ENCODE measurements around the gene PTS. TPM values are rescaled to one million over a fixed set of nuclear protein-coding genes. Genes with fewer than 3 reads are reported as not detected.
A peak's percentile ranks its signal among the peaks of the same experiment; 100 is the strongest.

Gene PTS
- total RNA-seq, 8 experiments from 2014 or later = 35.8 to 82.5 (median 46.3) TPM

DNA sequence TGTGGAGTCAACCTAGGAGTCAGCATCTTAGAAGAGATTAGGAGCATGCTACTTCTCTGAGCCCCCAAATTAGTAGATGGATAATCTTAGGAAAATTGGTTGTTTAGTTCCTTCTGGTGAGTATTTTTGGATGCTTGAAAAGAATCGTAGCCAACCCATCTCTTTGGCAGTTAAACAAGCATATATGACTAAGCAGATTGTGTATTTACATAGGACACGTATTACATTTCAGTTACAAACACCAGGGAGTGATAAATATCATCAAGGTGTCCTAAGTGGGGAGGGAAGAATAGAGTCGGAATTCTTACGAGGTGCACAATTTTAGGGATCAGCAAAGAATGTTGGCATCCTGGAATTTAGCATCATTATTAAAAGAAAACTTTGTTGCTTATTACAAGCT, 21.0 kb downstream of the PTS start:
- in situ Hi-C loops (cut with MboI; ENCODE audit: low pct_unique_long_range_greater_than_20kb in 2 of 9, low sequenced_read_pairs in 9 of 9, unreplicated experiment in 9 of 9) = no loop called here
- peak in 2 of 8 experiments; percentile 23 to 43 for ATAC-seq (replicated peaks in 6 of 8)
- 28 to 89% (median 73%) methylated on average over 2 to 4 of the region's 4 CpGs; no CpG with 5 or more reads in 1 of the 10 experiments for WGBS, 10 experiments
- Histone ChIP-seq H3K27ac (no peak overlapping the region), H3K4me3 (no peak overlapping the region), H3K4me1 (replicated peaks in 1 of 2) (no peaks in the 10 kb centered on the region)

DNA sequence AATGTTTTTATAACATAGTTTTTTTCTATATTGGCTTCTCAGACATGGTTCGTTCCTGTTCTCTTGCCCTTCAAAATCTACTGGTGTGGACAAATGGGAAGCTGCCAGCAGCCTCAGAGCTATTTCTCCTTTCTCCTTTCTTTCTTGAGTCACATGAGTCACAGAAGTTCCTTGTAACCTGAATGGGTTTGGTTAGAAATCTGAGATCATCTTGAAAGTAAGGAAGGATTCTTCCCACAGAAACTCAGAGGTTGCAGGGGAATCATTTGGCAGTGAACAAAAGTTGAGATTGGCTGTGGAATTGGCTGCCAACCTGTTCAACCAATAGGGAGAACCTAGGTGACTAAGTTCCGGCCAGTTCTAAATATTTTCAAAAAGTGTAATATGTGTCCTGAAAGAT, 22.0 kb downstream of the PTS start:
- no peaks in the 10 kb centered on the region for H3K4me1 ChIP-seq (replicated peaks in 1 of 2)
- no peak for ATAC-seq (replicated peaks in 6 of 8)
- in situ Hi-C loops (cut with MboI; ENCODE audit: low pct_unique_long_range_greater_than_20kb in 2 of 9, low sequenced_read_pairs in 9 of 9, unreplicated experiment in 9 of 9) = no loop called here
- H3K27ac ChIP-seq = no peak overlapping the region
- WGBS, 10 experiments = 73 to 100% (median 88%) methylated on average over 1 to 2 of the region's 2 CpGs; no CpG with 5 or more reads in 2 of the 10 experiments
- no peak overlapping the region for H3K4me3 ChIP-seq

DNA sequence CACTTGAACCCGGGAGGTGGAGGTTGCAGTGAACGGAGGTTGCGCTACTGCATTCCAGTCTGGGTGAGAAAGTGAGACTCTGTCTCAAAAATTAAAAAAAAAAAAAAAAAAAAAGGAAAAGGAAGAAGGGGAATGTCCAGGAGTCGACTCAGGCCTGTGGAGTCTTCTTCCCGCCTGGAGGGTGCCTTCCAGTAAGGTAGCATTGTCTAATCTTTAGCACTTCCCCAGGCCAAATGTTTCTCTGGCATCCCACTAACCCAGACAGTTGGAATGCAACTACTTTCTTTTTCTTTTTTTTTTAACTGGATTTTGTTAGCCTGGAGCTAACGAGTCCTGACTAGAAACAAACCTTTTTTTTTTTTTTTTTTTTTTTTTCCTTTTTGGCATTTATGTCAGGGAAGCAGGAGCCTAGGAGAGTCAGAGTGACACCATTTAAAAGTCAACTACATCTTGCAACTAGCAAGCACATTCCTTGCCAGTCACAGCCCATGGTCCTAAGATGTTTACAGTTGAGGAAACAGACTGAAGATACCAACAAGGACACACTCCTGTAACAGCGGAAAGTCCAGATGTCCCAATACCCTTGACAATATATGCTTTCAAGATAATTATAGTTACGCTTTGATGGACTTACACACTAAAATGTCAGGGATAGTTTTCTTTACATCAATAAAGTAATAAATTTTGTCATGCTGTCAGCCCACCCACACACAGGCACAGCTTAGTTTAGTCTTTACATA, 23.8 kb downstream of the PTS start:
- Histone ChIP-seq H3K4me3 (no peak overlapping the region), H3K27ac (no peak overlapping the region), H3K4me1 (replicated peaks in 1 of 2) (peaks cover 1 to 4% of the 10 kb centered on the region in 2 donors)
- ATAC-seq (replicated peaks in 6 of 8) = no peak
- WGBS, 10 experiments = 71 to 100% (median 79%) methylated on average over 1 to 8 of the region's 8 CpGs
- in situ Hi-C loops (cut with MboI; ENCODE audit: low pct_unique_long_range_greater_than_20kb in 2 of 9, low sequenced_read_pairs in 9 of 9, unreplicated experiment in 9 of 9) = loop anchor here in 1 of 9 experiments (25.0 kb wide), 1 partner anchor 163 kb away; the partner anchor contains the start of genes SDHD and TIMM8B

DNA sequence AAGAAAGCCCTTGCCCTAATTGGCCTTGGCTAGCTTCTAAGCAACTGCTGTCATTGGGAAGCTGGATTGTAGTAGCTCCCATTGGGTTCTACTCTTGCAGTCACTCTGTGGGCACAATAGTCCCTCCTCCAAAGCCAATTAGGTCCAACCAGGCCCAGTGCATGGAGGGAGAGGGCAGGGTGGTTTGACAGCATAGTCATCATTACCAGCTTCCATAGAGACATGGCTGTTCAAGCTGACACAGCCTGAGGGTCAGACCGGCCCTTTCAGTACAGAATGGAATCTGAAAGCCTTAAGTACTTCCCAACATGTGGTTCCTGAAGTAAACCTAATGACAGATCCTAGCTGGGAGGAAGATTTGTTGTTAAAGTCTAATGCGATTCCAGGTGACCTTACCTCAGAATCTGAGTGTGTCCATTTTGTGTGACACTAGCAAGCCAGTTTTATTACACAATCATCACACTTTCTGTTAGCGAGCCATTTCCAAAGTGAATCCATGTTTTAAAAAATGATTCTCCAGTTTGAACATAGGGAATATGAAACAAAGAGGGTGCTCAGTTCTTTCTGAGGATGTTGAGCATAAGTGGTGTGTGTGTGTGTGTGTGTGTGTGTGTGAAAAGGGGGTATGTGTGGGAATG, 27.5 kb downstream of the PTS start:
- ATAC-seq (replicated peaks in 6 of 8) = no peak
- no peak overlapping the region for H3K4me3 ChIP-seq
- in situ Hi-C loops (cut with MboI; ENCODE audit: low pct_unique_long_range_greater_than_20kb in 2 of 9, low sequenced_read_pairs in 9 of 9, unreplicated experiment in 9 of 9) = loop anchor here in 1 of 9 experiments (25.0 kb wide), 1 partner anchor 166 kb away; the partner anchor contains the start of genes SDHD and TIMM8B

DNA sequence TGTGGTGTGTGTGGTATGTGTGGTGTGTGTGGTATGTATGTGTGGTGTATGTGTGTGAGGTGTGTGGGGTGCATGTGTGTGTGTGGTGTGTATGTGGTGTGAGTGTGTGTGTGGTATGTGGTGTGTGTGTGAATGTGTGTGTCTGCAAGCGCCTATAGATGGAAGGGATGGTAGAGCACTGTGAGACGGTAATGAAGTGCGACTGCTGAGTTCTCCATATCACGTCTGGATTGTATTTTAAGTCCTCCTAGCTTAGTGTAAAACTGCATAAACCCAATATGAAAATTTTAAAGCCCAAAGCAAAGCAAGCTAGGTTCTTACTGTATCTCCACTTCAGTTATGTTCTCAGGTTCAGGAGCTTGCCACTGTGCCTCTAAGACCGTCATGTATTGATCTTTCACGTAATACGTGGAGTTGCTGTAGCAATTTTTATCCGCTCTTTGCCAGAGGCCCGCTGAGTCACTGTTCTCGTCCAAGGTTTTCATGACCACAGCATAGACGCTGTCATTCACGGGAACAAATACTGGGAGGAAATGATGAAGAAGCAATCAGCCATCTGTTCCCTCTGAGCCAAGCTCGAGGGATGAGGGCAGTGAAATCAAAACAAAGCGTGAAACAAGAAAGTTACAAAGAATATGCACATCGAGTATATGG, 29.0 kb downstream of the PTS start:
- no peak overlapping the region for H3K4me3 ChIP-seq
- 24 to 70% (median 52%) methylated on average over 3 to 15 of the region's 15 CpGs for WGBS, 10 experiments

More for the DNA sequence above, 27.5 kb downstream of the PTS start:
- H3K4me1 ChIP-seq (replicated peaks in 1 of 2) = peaks cover 12 to 13% of the 10 kb centered on the region in 2 donors
- no peak overlapping the region for H3K27ac ChIP-seq
- WGBS, 10 experiments = 83 to 100% (median 100%) methylated on average over 1 to 3 of the region's 3 CpGs; no CpG with 5 or more reads in 2 of the 10 experiments

DNA sequence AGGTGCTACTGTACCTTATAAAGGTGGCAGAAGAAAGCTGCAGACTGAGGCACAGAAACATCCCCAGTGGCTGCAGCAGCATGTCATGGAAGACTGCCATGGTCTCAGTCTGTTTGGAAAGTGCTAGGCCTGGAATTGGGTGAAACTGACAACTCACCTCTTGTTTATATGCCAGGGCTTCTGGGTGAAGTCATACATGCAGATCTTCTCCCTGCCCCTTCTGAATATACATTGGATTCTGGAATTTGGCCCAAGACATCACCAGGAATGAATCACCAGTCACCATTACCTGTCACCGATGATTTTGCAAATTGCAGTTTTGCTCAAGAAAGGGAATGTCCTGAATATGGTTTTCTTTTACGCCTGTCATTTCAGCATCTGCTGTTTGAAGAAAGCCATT, 34.3 kb downstream of the PTS start, which contains the start of gene PLET1:
Gene PLET1 (minus strand): TSS at position 371 of the 400 bp plus-strand sequence. CDS start 271 bp downstream, at position 100.
- Histone ChIP-seq H3K4me1 (replicated peaks in 1 of 2) (peaks cover 5 to 6% of the 10 kb centered on the region in 2 donors), H3K27ac (no peak within 1 kb of the TSS), H3K4me3 (no peak within 1 kb of the TSS)
- peak in 3 of 8 experiments; percentile 31 to 94 (median 81) for ATAC-seq (replicated peaks in 6 of 8)
- in situ Hi-C loops (cut with MboI; ENCODE audit: low pct_unique_long_range_greater_than_20kb in 2 of 9, low sequenced_read_pairs in 9 of 9, unreplicated experiment in 9 of 9) = loop anchor here in 1 of 9 experiments (25.0 kb wide), 1 partner anchor 173 kb away; the partner anchor contains the start of genes SDHD and TIMM8B
- 30 to 100% (median 88%) methylated on average over 1 to 2 of the region's 2 CpGs; no CpG with 5 or more reads in 4 of the 10 experiments for WGBS, 10 experiments

More for the DNA sequence above, 29.0 kb downstream of the PTS start:
- H3K27ac ChIP-seq = peak overlapping the region in 1 of 2 donors; percentile 30
- ATAC-seq (replicated peaks in 6 of 8) = peak in 7 of 8 experiments; percentile 43 to 97 (median 90)
- in situ Hi-C loops (cut with MboI; ENCODE audit: low pct_unique_long_range_greater_than_20kb in 2 of 9, low sequenced_read_pairs in 9 of 9, unreplicated experiment in 9 of 9) = loop anchor here in 1 of 9 experiments (25.0 kb wide), 1 partner anchor 168 kb away; the partner anchor contains the start of genes SDHD and TIMM8B
- H3K4me1 ChIP-seq (replicated peaks in 1 of 2) = peaks cover 12 to 13% of the 10 kb centered on the region in 2 donors

DNA sequence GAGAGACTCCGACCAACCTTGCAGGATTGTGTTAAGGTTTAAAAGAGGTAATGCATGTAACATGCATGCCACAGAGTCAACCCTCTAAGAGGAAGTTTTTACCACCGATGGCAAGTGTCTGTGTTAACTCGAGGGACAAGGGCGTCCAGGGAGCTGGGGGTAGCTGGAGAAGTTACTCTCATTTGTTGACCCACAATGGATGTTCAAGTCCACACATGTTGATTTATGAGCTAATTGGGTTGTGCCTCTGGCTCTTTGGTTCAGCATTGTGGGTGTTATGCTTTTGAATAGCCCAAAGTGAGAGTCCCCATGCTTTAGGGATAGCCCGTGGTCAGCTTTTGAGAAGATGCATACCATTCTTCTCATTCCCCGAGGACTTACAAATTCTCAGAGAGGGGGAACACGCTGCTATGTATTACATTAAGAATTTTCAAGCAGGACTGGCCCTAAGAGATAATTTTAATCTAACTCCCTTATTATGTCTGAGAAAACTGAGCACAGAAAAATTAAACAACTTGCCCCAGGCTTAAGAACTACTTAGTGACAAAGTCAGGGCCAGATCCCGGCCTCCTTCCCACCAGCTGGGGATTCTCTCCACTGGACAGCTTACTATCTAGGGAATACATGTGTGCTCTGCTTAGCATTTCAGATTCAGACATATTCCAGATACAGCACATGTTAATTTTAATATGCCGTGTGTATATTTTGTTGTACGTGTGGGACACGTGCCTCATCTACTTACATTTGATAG, 39.6 kb downstream of the PTS start:
- H3K4me1 ChIP-seq (replicated peaks in 1 of 2) = no peaks in the 10 kb centered on the region
- WGBS, 10 experiments = 15 to 100% (median 67%) methylated on average over 1 to 8 of the region's 11 CpGs; no CpG with 5 or more reads in 1 of the 10 experiments
- in situ Hi-C loops (cut with MboI; ENCODE audit: low pct_unique_long_range_greater_than_20kb in 2 of 9, low sequenced_read_pairs in 9 of 9, unreplicated experiment in 9 of 9) = loop anchor here in 1 of 9 experiments (25.0 kb wide), 1 partner anchor 179 kb away; the partner anchor contains the start of genes SDHD and TIMM8B
- ATAC-seq (replicated peaks in 6 of 8) = peak in 1 of 8 experiments; percentile 54
- no peak overlapping the region for H3K4me3 ChIP-seq
- H3K27ac ChIP-seq = no peak overlapping the region

DNA sequence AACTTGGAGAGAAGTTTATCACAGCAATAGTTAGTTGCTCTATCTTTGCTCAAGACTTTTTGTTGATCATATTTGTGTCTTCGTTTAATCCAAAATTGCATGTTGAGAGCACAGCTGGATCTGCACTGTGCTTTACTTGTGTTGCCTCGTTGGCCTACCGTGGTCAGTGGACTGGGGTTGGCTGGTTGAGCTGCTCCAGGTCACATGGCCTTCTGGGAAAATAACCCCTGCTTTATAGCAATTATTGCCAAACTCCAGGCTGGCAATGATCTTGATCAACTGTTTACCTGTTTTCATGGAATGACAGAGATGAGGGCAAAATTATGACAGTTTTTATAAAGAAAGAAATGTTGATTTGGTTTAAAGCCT, 40.2 kb downstream of the PTS start:
- in situ Hi-C loops (cut with MboI; ENCODE audit: low pct_unique_long_range_greater_than_20kb in 2 of 9, low sequenced_read_pairs in 9 of 9, unreplicated experiment in 9 of 9) = loop anchor here in 1 of 9 experiments (25.0 kb wide), 1 partner anchor 179 kb away; the partner anchor contains the start of genes SDHD and TIMM8B
- no peak for ATAC-seq (replicated peaks in 6 of 8)
- Histone ChIP-seq H3K4me1 (replicated peaks in 1 of 2) (no peaks in the 10 kb centered on the region), H3K4me3 (no peak overlapping the region), H3K27ac (no peak overlapping the region)
- WGBS, 10 experiments = 43 to 100% (median 83%) methylated on average over 1 to 3 of the region's 3 CpGs; no CpG with 5 or more reads in 2 of the 10 experiments

DNA sequence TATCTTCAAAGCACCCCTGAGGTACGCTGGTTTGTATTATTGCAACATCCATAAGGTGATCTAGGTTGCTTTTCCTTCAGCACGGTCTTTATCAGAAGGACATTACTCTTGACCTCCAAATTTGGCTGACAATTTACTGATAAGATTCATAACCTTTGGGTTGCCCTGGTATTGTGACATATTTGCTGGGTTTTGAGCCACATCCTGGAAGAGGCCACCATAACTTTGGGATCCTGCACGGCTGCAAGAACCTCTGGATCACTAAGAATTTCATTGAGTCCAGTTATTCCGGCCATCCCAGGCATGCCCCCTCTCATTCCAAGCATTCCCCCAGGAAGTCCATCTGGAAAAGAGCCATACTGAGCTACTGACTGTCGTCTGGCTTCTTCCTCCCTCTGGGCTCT, 41.0 kb downstream of the PTS start:
- no peak overlapping the region for H3K4me3 ChIP-seq
- no peak overlapping the region for H3K27ac ChIP-seq
- in situ Hi-C loops (cut with MboI; ENCODE audit: low pct_unique_long_range_greater_than_20kb in 2 of 9, low sequenced_read_pairs in 9 of 9, unreplicated experiment in 9 of 9) = loop anchor here in 1 of 9 experiments (25.0 kb wide), 1 partner anchor 180 kb away; the partner anchor contains the start of genes SDHD and TIMM8B
- H3K4me1 ChIP-seq (replicated peaks in 1 of 2) = no peaks in the 10 kb centered on the region
- 39 to 96% (median 73%) methylated on average over 1 to 5 of the region's 5 CpGs; no CpG with 5 or more reads in 1 of the 10 experiments for WGBS, 10 experiments
- no peak for ATAC-seq (replicated peaks in 6 of 8)

DNA sequence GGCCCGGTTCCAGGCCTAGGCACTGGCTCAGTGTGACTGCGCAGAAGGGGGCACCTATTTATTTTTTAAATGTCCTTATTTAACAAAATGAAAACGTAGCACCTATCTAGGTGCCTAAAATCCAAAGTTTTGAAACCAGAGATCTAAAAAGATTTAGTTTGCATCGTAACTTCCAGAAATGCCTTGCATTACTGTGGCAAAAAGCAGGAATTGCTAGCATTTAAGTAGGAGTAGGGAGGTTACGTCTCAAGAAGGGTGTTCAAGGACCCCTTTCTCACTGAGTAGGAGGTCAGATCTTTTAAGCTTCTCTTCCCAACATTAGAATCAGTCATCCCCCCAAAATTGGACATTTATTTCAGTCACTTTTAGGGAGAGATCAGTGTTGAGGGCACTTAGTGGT, 42.2 kb downstream of the PTS start:
- no peak overlapping the region for H3K4me3 ChIP-seq
- no peak for ATAC-seq (replicated peaks in 6 of 8)
- H3K27ac ChIP-seq = no peak overlapping the region
- in situ Hi-C loops (cut with MboI; ENCODE audit: low pct_unique_long_range_greater_than_20kb in 2 of 9, low sequenced_read_pairs in 9 of 9, unreplicated experiment in 9 of 9) = loop anchor here in 1 of 9 experiments (25.0 kb wide), 1 partner anchor 181 kb away; the partner anchor contains the start of genes SDHD and TIMM8B
- no peaks in the 10 kb centered on the region for H3K4me1 ChIP-seq (replicated peaks in 1 of 2)
- WGBS, 10 experiments = 41 to 100% (median 66%) methylated on average over 1 to 4 of the region's 5 CpGs

DNA sequence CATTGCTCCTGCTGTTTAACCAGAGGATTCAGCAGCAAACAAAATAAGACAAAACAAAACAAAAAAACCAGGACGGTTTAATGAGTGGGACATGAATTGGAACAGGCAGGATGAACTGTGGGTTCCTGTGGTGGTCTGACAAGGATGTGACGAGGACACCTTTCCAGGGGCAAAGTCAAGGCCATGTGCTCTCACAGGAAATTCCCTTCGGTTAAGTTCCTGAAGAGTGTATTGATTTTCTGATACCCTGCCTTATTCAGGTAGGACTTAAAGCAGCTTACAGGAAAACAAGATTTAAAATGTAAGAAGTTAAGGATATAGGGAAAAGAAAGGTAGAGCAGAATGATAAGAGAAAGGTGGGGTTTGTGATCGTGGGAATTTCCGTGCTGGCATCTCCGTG, 42.9 kb downstream of the PTS start:
- no peak for ATAC-seq (replicated peaks in 6 of 8)
- Histone ChIP-seq H3K27ac (no peak overlapping the region), H3K4me3 (no peak overlapping the region), H3K4me1 (replicated peaks in 1 of 2) (no peaks in the 10 kb centered on the region)
- WGBS, 10 experiments = 40 to 100% (median 70%) methylated on average over 1 to 6 of the region's 6 CpGs
- in situ Hi-C loops (cut with MboI; ENCODE audit: low pct_unique_long_range_greater_than_20kb in 2 of 9, low sequenced_read_pairs in 9 of 9, unreplicated experiment in 9 of 9) = loop anchor here in 1 of 9 experiments (25.0 kb wide), 1 partner anchor 182 kb away; the partner anchor contains the start of genes SDHD and TIMM8B

All from motor neuron (in vitro differentiated cells).